Naive B cell (primary cell): ENCODE data around the gene PACS2. TPM values are rescaled to one million over a fixed set of nuclear protein-coding genes. Genes with fewer than 3 reads are reported as not detected.
A peak's percentile ranks its signal among the peaks of the same experiment; 100 is the strongest.

Experiments used
- ATAC-seq, 2 donors: fragments of 150-1000 bp; cut with Tn5 transposase; 2 replicates each; pipeline ENCODE4 v1.10.0; 2021; ENCODE audit warnings: low read depth in 2 of 2, mild to moderate bottlenecking in 2 of 2, moderate library complexity in 2 of 2
- DNase-seq: peaks from one replicate; pipeline ENCODE4 v3.0.0; 2022
- H3K27ac Mint-ChIP-seq, 6 donors: one replicate each; pipeline ENCODE4 v1.8.0; 2020 to 2022; ENCODE audit warnings: mild to moderate bottlenecking in 6 of 6, mixed read lengths in 6 of 6, moderate library complexity in 5 of 6, inconsistent platforms in 2 of 6
- H3K27me3 Mint-ChIP-seq, 3 donors: one replicate each; pipeline ENCODE4 v1.8.0; 2021 to 2022; ENCODE audit warnings: mixed read lengths in 3 of 3, mild to moderate bottlenecking in 1 of 3
- H3K36me3 Mint-ChIP-seq, 2 donors: one replicate each; pipeline ENCODE4 v1.8.0; 2020 to 2022; ENCODE audit warnings: mixed read lengths in 2 of 2, inconsistent platforms in 1 of 2, mild to moderate bottlenecking in 1 of 2
- H3K4me1 Mint-ChIP-seq, 3 donors: one replicate each; pipeline ENCODE4 v1.8.0; 2020 to 2022; ENCODE audit warnings: mixed read lengths in 3 of 3, inconsistent platforms in 1 of 3, mild to moderate bottlenecking in 1 of 3, moderate library complexity in 1 of 3
- H3K4me3 Mint-ChIP-seq, 8 donors: one replicate each; pipeline ENCODE4 v1.8.0; 2020 to 2022; ENCODE audit warnings: mild to moderate bottlenecking in 8 of 8, mixed read lengths in 8 of 8, moderate library complexity in 8 of 8, inconsistent platforms in 2 of 8
- H3K9me3 Mint-ChIP-seq, 7 donors: one replicate each; pipeline ENCODE4 v1.8.0; 2020 to 2022; ENCODE audit warnings: mixed read lengths in 7 of 7, mild to moderate bottlenecking in 5 of 7, inconsistent platforms in 2 of 7, moderate library complexity in 1 of 7
- polyA plus RNA-seq, 6 donors: library from polyadenylated mRNA; unstranded; fragments of 300-500 nt; fragmentation: Illumina TruSeq; gene quantifications; one replicate each; pipeline ENCODE4 v1.2.3, GENCODE V29; 2021; ENCODE audit warnings: low read depth in 6 of 6

Gene PACS2
- polyA plus RNA-seq, 6 donors from 2014 or later: 1.3 to 3.7 (median 1.5) TPM

DNA sequence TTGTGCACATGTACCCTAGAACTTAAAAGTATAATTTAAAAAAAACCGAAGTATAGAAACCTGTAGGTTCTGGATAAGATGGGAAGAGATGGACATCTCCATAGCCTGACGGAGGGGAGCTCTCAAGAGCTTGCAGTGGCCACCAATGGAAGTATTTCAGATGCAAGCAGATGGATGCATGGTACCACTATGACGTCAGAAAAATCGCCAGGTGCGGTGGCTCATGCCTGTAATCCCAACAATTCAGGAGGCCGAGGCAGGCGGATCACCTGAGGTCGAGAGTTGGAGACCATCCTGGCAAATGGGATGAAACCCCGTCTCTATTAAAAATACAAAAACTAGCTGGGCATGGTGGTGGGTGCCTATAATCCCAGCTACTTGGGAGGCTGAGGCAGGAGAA lies 87.2 kb downstream of the PACS2 start:
- peaks cover 30 to 37% (median 36%) of the 10 kb centered on the region in 3 donors for H3K4me1 Mint-ChIP-seq
- H3K4me3 Mint-ChIP-seq: peak overlapping the region in 1 of 8 donors; percentile 83
- no peaks in the 10 kb centered on the region for H3K9me3 Mint-ChIP-seq
- no peaks in the 10 kb centered on the region for H3K27me3 Mint-ChIP-seq
- no peak for DNase-seq
- H3K27ac Mint-ChIP-seq: peak overlapping the region in 1 of 6 donors; percentile 33
- H3K36me3 Mint-ChIP-seq: peaks cover 11 to 14% of the 10 kb centered on the region in 2 donors
- ATAC-seq: no peak

DNA sequence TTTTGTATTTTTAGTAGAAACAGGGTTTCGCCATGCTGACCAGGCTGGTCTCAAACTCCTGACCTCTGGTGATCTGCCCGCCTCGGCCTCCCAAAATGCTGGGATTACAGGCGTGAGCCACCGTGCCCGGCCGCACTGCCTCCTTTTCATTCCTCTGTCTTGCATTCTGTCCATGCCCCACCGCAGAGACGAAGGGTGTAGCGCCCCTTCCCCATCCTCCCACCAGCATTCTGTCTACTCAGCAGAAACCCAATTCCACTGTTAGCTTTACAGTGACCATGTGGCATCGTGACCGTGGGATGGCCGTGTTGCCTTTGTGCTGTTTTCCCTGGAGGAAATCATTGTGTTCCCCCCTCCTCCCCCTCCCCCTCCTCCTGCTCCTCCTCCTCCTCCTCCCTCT lies 94.0 kb downstream of the PACS2 start:
- no peaks in the 10 kb centered on the region for H3K36me3 Mint-ChIP-seq
- peaks cover 0 to 24% (median 10%) of the 10 kb centered on the region in 3 donors for H3K27me3 Mint-ChIP-seq
- H3K4me1 Mint-ChIP-seq: peaks cover 29 to 47% (median 38%) of the 10 kb centered on the region in 3 donors
- peak overlapping the region in 1 of 8 donors; percentile 60 for H3K4me3 Mint-ChIP-seq
- no peak for DNase-seq
- no peaks in the 10 kb centered on the region for H3K9me3 Mint-ChIP-seq
- H3K27ac Mint-ChIP-seq: no peak overlapping the region
- no peak for ATAC-seq

DNA sequence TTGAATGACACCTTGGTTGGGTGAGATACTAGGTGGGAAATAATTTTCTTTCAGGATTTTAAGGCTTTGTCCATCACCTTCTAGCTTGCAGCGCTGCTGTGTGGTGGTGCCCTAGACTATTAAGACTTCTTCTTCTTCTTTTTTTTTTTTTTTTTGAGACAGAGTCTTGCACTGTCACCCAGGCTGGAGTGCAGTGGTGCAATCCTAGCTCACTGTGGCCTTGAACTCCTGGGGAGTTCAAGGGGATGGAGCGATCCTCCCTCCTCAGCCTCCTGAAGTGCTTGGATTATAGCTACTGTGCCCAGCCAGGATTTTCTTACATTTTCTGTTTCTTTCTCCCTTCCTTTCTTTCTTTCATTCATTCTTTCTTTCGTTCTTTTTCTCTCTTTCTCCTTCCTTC lies 94.8 kb downstream of the PACS2 start:
- H3K4me1 Mint-ChIP-seq: peaks cover 28 to 42% (median 31%) of the 10 kb centered on the region in 3 donors
- no peaks in the 10 kb centered on the region for H3K9me3 Mint-ChIP-seq
- no peaks in the 10 kb centered on the region for H3K36me3 Mint-ChIP-seq
- H3K27me3 Mint-ChIP-seq: peaks cover 0 to 28% (median 12%) of the 10 kb centered on the region in 3 donors
- no peak for DNase-seq
- ATAC-seq: no peak
- peak overlapping the region in 1 of 6 donors; percentile 60 for H3K27ac Mint-ChIP-seq
- H3K4me3 Mint-ChIP-seq: no peak overlapping the region

DNA sequence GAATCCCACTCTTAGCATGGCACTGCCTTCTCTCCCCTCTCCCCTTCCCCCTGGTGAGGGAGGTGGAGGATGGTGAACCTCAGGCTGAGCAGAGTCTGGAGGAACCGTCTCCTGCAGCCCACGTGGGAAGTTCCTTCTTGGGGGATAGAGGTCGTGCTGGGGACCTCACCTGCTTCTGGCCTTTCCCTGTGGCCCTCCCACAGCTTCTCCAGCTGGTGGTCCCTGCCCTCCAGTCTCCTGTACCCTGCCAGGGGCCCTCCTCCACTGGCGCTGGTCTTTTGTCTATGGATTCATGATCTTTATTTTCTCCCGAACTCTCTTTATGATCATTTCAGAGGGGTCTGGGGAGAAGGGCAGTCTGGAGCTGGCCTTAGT lies 96.1 kb downstream of the PACS2 start:
- Mint-ChIP-seq H3K9me3 (no peaks in the 10 kb centered on the region), H3K27me3 (peaks cover 0 to 28% (median 12%) of the 10 kb centered on the region in 3 donors), H3K4me3 (peak overlapping the region in 7 of 8 donors; percentile 10 to 69 (median 58)), H3K27ac (no peak overlapping the region), H3K36me3 (no peaks in the 10 kb centered on the region), H3K4me1 (peaks cover 20 to 33% (median 25%) of the 10 kb centered on the region in 3 donors)
- ATAC-seq (no peak), DNase-seq (no peak)

DNA sequence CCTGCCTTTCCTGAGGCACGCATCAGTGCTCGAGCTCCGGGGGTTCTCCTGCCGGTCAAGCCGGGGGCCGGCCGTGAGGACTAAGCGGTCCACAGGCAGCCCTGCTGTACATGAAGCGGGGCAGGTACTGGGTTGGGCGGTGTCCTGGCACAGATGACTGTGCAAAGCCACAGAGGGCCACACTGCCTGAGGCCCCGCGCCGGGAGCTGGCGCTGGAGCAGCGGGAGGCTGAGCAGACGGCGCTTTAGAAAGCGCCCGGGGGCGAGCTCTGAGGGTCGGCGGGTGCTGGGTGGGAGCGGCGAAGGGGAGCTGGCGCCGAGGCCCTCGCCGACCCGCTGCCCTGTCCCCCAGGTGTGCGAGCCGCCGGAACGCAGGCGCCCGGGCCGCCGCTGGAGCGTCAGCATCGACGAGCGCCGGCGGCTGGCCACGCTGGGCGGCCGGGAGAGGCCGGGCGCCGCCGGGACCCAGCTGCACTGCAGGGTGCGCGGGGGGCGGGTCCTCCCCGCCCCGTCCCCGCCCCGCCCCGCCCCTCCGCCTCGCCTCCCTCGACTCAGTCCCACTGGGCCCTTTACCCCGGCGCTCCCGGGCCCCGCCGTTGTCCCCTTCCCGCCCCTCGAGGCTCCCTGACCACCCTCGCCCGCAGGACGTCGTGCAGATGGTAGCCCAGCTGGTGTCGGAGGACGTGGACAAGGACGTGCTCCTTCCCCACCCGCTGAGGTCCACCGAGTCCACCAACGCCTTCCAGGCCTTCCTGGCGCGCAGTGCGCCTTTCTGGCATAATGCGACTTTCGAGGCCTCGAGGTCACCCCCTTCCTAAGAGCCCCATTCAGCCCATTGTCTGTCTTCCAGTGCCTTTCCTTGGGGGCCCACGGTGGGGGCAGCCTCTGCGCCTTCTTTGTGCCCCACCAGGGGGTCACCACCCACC lies 96.7 kb downstream of the PACS2 start:
- Mint-ChIP-seq H3K4me1 (peaks cover 20 to 33% (median 26%) of the 10 kb centered on the region in 3 donors), H3K36me3 (no peaks in the 10 kb centered on the region), H3K27ac (peak overlapping the region in 1 of 6 donors; percentile 42), H3K4me3 (peak overlapping the region; percentile 10 to 85 (median 66)), H3K9me3 (no peaks in the 10 kb centered on the region), H3K27me3 (peaks cover 0 to 28% (median 12%) of the 10 kb centered on the region in 3 donors)
- ATAC-seq (peak; percentile 22 to 41), DNase-seq (no peak)

DNA sequence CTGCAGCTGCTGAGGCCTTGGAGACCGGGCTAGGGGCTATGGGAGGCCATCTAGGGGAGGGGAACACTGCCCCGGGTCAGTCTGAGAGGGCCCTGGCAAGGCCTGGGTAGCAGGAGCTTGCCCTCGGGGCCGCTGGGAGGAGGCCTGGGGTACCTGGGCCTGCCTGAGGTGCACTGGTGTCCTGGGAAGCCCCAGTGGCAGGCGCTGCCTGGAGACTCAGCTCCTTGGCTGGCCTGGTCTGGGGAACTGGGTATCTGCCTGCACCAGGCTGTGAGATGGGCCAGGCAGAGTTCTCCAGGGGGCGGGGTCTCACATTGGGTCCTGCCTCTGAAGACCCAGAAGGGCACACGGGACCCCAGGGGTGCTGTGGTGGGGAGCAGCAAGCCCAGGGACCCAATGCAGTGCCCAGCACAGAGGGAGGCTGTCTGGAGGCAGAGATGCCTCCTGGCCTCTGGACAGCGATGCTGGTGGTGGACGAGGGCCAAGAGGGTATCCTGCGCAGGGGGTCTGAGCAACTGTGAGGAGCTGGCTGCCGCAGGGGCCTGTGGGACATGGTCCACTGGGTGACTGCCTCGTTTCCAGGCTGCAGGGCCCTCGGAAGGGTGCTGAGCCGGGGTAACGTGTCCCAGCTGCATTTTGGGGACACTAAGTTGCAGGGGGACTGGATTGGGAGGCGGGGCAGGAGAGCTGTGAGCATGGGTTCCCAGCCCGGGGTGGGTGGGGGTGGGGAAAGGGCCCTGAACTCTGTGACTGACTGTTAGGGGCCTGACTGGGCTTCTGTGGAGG lies 97.6 kb downstream of the PACS2 start:
- Mint-ChIP-seq H3K36me3 (no peaks in the 10 kb centered on the region), H3K27ac (no peak overlapping the region)

DNA sequence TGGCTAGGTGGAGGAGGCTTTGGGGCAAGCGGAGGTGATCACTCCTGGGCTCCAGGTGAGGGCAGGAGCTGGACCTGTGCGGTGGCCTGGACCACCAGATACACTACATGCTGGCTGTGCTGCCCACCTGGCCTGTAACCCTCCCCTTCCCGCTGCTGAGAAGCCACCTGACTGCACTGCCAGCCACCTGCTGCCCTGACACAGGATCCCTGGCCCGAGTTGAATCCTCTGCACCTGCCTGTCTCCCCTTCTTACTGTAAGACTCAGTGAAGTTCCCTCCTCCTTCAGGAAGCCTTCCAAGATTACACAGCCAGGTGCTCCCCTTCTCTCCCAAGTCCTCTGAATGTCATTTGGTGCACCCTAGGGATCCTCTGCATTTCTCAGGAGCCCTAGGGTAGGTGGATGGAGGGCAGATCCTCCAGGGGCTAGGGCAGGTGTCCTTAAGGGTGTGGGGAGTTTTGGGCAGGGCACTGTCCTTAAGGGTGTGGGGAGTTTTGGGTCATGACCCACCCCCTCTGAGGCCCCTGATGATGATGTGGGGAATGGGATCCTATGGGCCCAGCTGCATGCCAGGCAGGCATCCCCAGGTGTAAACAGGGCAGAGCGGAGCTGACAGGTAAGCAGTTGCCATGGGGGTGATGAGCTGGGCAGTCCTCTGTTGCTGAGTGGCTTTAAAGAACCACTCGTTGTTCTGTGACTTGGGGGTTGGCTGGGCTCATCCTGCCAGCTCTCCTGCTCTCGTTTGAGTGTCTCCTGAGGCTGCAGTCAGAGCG lies 98.4 kb downstream of the PACS2 start:
- H3K9me3 Mint-ChIP-seq: no peaks in the 10 kb centered on the region
- peaks cover 0 to 28% (median 12%) of the 10 kb centered on the region in 3 donors for H3K27me3 Mint-ChIP-seq
- ATAC-seq (no peak), DNase-seq (no peak)
- no peaks in the 10 kb centered on the region for H3K36me3 Mint-ChIP-seq
- peaks cover 20 to 33% (median 27%) of the 10 kb centered on the region in 3 donors for H3K4me1 Mint-ChIP-seq
- H3K27ac Mint-ChIP-seq: peak overlapping the region in 2 of 6 donors; percentile 28 to 56
- peak overlapping the region in 6 of 8 donors; percentile 16 to 85 (median 55) for H3K4me3 Mint-ChIP-seq

More for the DNA sequence above, 97.6 kb downstream of the PACS2 start:
- Mint-ChIP-seq H3K27me3 (peaks cover 0 to 28% (median 12%) of the 10 kb centered on the region in 3 donors), H3K4me3 (peak overlapping the region in 5 of 8 donors; percentile 51 to 85 (median 73)), H3K4me1 (peaks cover 20 to 33% (median 27%) of the 10 kb centered on the region in 3 donors), H3K9me3 (no peaks in the 10 kb centered on the region)
- ATAC-seq (no peak), DNase-seq (no peak)

DNA sequence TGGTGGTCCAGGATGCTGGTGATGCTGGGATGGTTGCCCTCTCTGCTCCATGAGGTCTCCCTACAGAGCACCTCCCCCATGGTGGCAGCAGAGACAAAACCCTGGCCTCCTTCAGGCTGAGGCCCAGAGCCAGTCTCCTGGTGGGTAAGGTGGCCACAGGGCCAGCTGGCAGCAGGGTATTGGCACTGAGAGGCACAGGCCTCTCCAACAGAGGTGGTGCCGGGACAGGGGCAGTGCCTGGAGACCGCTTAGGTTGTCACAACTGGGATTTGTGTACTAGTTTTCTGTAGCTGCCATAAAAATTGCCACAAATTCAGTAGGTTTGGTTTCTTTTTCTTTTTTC lies 99.0 kb downstream of the PACS2 start:
- Mint-ChIP-seq H3K27me3 (peaks cover 0 to 33% (median 12%) of the 10 kb centered on the region in 3 donors), H3K9me3 (no peaks in the 10 kb centered on the region), H3K27ac (peak overlapping the region in 1 of 6 donors; percentile 28), H3K4me1 (peaks cover 19 to 35% (median 30%) of the 10 kb centered on the region in 3 donors), H3K36me3 (no peaks in the 10 kb centered on the region), H3K4me3 (peak overlapping the region in 6 of 8 donors; percentile 45 to 69 (median 52))
- ATAC-seq: no peak
- no peak for DNase-seq

DNA sequence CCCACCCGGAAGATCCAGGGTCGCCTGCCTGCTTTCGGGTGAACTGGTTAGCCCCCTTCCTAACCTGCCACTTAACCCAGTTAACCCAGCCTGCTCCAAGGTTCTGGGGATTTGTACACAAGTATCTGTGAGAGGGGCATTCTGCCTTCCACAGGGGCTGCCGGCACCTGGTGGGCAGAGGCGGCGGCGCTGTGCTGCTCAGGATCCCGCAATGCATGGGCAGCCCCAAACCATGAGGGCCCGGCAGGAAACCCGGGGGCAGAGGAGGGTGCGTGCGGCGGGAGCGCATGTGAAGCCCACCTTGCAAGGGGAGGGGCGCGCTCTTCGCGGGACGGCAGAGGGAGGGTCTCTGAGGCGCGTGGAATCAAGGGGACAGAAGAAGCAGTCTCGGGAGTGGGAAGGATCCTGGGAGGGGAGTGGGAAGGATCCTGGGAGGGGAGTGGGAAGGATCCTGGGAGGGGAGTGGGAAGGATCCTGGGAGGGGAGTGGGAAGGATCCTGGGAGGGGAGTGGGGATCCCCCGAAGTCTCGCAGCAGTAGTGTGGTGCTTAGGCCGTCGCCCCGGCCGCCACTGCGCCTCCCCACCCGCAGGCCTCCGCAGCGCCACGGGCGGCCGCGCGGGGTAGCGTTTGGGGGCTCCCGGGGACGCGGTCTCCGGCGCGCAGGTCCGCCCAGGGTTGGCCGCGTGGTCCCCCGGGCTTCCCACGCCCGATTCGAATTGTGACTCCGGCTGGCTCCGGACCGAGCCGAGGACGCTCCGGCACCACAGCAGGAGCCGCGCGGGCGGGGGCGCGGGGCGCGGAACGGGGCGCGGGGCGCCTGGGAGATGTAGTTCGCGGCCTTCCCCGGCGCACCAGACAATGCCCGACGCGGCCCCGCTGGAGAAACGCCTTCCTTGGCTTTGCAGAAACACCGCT lies 100.2 kb downstream of the PACS2 start:
- peak overlapping the region; percentile 59 to 87 (median 77) for H3K4me3 Mint-ChIP-seq

DNA sequence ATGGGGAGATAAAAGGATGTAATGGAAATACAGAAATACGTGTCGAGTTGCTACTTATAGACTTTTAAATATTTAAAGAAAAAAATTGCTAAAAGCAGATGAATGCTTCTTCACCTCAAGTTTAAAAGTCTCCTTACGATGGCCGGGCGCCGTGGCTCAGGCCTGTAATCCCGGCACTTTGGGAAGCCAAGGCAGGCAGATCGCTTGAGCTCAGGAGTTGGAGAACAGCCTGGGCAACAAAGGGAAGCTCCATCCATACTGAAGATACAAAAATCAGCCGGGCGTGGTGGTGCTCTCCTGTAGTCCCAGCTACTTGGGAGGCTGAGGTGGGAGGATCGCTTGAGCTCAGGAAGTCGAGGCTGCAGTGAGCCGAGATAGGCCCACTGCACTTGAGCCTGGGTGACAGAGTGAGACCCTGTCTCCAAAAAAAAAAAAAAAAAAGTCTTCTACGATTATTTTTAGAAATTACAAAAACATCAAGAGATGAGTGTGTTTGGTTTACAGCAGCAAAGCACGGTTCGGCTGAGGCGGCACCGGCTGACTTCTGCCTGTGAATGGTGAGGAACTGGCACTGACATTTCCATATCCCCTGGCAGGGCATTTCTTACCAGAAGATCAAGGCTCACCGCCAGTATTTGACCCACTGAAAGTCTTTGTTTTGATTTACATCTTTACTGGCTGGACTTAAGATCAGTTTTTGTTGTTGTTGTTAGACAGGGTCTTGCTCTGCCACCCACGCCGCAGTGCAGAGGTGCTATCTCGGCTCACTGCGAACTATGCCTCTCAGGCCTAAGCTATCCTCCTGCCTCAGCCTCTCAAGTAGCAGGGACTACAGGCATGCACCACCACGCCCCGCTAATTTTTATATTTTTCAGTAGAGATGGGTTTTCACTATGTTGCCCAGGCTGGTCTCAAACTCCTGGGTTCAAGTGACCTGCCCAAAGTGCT lies 101.2 kb downstream of the PACS2 start:
- DNase-seq: no peak
- H3K36me3 Mint-ChIP-seq: no peaks in the 10 kb centered on the region
- H3K9me3 Mint-ChIP-seq: no peaks in the 10 kb centered on the region
- peak overlapping the region in 3 of 6 donors; percentile 16 to 93 (median 76) for H3K27ac Mint-ChIP-seq
- peaks cover 0 to 37% (median 12%) of the 10 kb centered on the region in 3 donors for H3K27me3 Mint-ChIP-seq
- H3K4me3 Mint-ChIP-seq: peak overlapping the region; percentile 59 to 87 (median 77)
- H3K4me1 Mint-ChIP-seq: peaks cover 14 to 30% (median 29%) of the 10 kb centered on the region in 3 donors
- no peak for ATAC-seq

More for the DNA sequence above, 100.2 kb downstream of the PACS2 start:
- Mint-ChIP-seq H3K27me3 (peaks cover 0 to 37% (median 12%) of the 10 kb centered on the region in 3 donors), H3K9me3 (no peaks in the 10 kb centered on the region), H3K4me1 (peaks cover 14 to 32% (median 31%) of the 10 kb centered on the region in 3 donors), H3K27ac (peak overlapping the region in 3 of 6 donors; percentile 66 to 93 (median 76)), H3K36me3 (no peaks in the 10 kb centered on the region)
- DNase-seq (peak; percentile 66), ATAC-seq (peak; percentile 82 to 85)

DNA sequence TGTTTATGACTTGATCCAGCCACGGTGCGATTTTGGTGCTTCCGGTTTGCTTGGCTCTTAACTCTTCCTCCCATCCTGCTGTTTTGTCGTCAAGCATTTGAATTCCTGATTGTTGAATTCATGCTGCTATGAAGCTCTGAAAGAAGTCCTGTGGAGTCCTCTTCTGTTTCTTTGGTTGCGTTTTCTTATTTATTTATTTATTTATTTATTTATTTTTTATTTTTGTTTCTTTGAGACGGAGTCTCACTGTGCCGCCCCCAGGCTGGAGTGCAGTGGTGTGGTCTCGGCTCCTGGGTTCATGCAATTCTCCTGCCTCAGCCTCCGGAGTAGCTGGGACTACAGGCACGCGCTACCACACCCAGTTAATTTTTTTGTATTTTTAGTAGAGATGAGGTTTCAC lies 102.1 kb downstream of the PACS2 start:
- Mint-ChIP-seq H3K4me3 (peak overlapping the region in 3 of 8 donors; percentile 44 to 75 (median 47)), H3K4me1 (peaks cover 23 to 32% (median 30%) of the 10 kb centered on the region in 3 donors), H3K27me3 (peaks cover 0 to 31% (median 12%) of the 10 kb centered on the region in 3 donors), H3K27ac (peak overlapping the region in 1 of 6 donors; percentile 1), H3K36me3 (no peaks in the 10 kb centered on the region), H3K9me3 (no peaks in the 10 kb centered on the region)
- DNase-seq: no peak
- no peak for ATAC-seq
